K562 (cell line): ENCODE measurements around the gene DPCD. TPM values are rescaled to one million over a fixed set of nuclear protein-coding genes. Genes with fewer than 3 reads are reported as not detected.

Experiments used
- ATAC-seq: fragments of 200-7000 bp; cut with Tn5 transposase; 3 replicates; pipeline ENCODE4 v1.9.1; 2020; ENCODE audit warnings: moderate library complexity
- BruUV-seq: library from RNA; stranded (reverse); fragments of 400-500 nt; replicated peaks from 2 replicates; lab custom pipeline; 2021; lab: Mats Ljungman, UMichigan
- CTCF ChIA-PET: fragments of 300-600 bp; formaldehyde crosslinking; extraction: SDS; loops from one replicate; lab custom pipeline; 2021; ENCODE audit warnings: low intra/inter-chr PET ratio; lab: Yijun Ruan, JAX
- POLR2A ChIA-PET: fragments of 300-600, 350-650 bp; sonication (Branson Sonifier 250); formaldehyde crosslinking; extraction: SDS; loops from one replicate; lab custom pipeline; 2021; ENCODE audit warnings: antibody characterized with exemption, inconsistent platforms; lab: Yijun Ruan, JAX
- DNase-seq, 4 experiments: peaks; one replicate each; pipeline versions ENCODE4 v3.0.0 to v3.0.0-alpha.2; 2011 to 2018; ENCODE audit warnings: low spot score in 3 of 4, mixed read lengths in 3 of 4; ENCODE audit errors: extremely low read depth in 1 of 4
- FAIRE-seq: peaks from 2 replicates; lab custom pipeline; 2011; peaks lifted over from hg19 to GRCh38; lab: Jason Lieb, UNC
- H2AFZ ChIP-seq: 2 replicates; pipeline ENCODE4 v1.6.0; 2011; ENCODE audit warnings: low read depth, low read length, control low read depth, inconsistent platforms
- H3K27ac ChIP-seq: fragments of 200-600 bp; 3 replicates; pipeline ENCODE4 v1.8.0; 2011; ENCODE audit warnings: low read depth, mild to moderate bottlenecking, control low read depth, inconsistent platforms, low read length, moderate library complexity, mixed read lengths; ENCODE audit errors: extremely low read depth
- H3K27me3 ChIP-seq, 2 experiments: fragments of 300-600 bp in 1 of 2; 2 replicates in 1 of 2; 3 replicates in 1 of 2; pipeline versions ENCODE4 v1.6.0 to v1.8.0; 2011; ENCODE audit warnings: inconsistent platforms in 2 of 2, low read length in 2 of 2, mild to moderate bottlenecking in 1 of 2, mixed read lengths in 1 of 2, moderate library complexity in 1 of 2; ENCODE audit not compliant: control insufficient read depth in 2 of 2, insufficient read depth in 2 of 2
- H3K36me3 ChIP-seq: fragments of 300-600 bp; 3 replicates; pipeline ENCODE4 v1.8.0; 2011; ENCODE audit warnings: mild to moderate bottlenecking, low read length, inconsistent platforms; ENCODE audit not compliant: control insufficient read depth, insufficient read depth
- H3K4me1 ChIP-seq, 2 experiments: fragments of 200-600 bp in 1 of 2; replicated peaks in 1 of 2; 2 replicates in 1 of 2; 3 replicates in 1 of 2; pipeline versions ENCODE4 v1.5.1 to v1.8.0; 2011; ENCODE audit warnings: inconsistent platforms in 2 of 2, low read length in 2 of 2, mild to moderate bottlenecking in 1 of 2, mixed read lengths in 1 of 2, moderate library complexity in 1 of 2; ENCODE audit not compliant: control insufficient read depth in 2 of 2, insufficient read depth in 2 of 2
- H3K4me2 ChIP-seq: 2 replicates; pipeline ENCODE4 v1.6.1; 2011; ENCODE audit warnings: low read length, control low read depth, inconsistent platforms, mixed read lengths; ENCODE audit not compliant: insufficient read depth
- H3K4me3 ChIP-seq: fragments of 200-600 bp; sonication (generic), shearing (Covaris generic); 2 replicates; pipeline ENCODE4 v1.5.1; 2016; ENCODE audit warnings: control low read depth, inconsistent platforms
- H3K79me2 ChIP-seq: fragments of 200-600 bp; 3 replicates; pipeline ENCODE4 v1.8.0; 2011; ENCODE audit warnings: low read length, inconsistent platforms; ENCODE audit not compliant: control insufficient read depth, insufficient read depth
- H3K9ac ChIP-seq, 2 experiments: 2 replicates each; pipeline versions ENCODE4 v1.6.0 to v1.6.1; 2011; ENCODE audit warnings: low read depth in 2 of 2, low read length in 2 of 2, control low read depth in 1 of 2, inconsistent platforms in 1 of 2, mild to moderate bottlenecking in 1 of 2, mixed read lengths in 1 of 2; ENCODE audit not compliant: insufficient read depth in 1 of 2
- H3K9me1 ChIP-seq: one replicate; pipeline ENCODE4 v1.6.0; 2011; ENCODE audit warnings: inconsistent platforms, mild to moderate bottlenecking, low read length, moderate library complexity; ENCODE audit not compliant: control insufficient read depth, insufficient read depth
- H3K9me3 ChIP-seq: replicated peaks from 2 replicates; pipeline ENCODE4 v1.5.1; 2011; ENCODE audit warnings: low read depth, low read length, inconsistent platforms; ENCODE audit not compliant: control insufficient read depth, insufficient read depth
- H4K20me1 ChIP-seq: replicated peaks from 2 replicates; pipeline ENCODE4 v1.6.1; 2011; ENCODE audit warnings: low read length, inconsistent platforms, mixed read lengths; ENCODE audit not compliant: control insufficient read depth, insufficient read depth
- ARID2 ChIP-seq: fragments of 450-650 bp; IDR thresholded peaks from 2 replicates; pipeline ENCODE4 v1.6.1; 2017; ENCODE audit warnings: antibody characterized with exemption, mild to moderate bottlenecking
- DIDO1 ChIP-seq: fragments of 450-650 bp; IDR thresholded peaks from 2 replicates; pipeline ENCODE4 v1.6.1; 2016; ENCODE audit warnings: low read depth, missing biosample characterization, missing genetic modification characterization
- ETV6 ChIP-seq, 3 experiments: fragments of 150-350 bp in 1 of 3; sonication (generic) in 1 of 3; formaldehyde crosslinking in 1 of 3; IDR thresholded peaks; 2 replicates each; pipeline versions ENCODE4 v1.6.1 to v1.8.0; 2014 to 2022; ENCODE audit warnings: borderline replicate concordance in 2 of 3, low read depth in 2 of 3, antibody characterized with exemption in 1 of 3, low read length in 1 of 3, mild to moderate bottlenecking in 1 of 3, missing genetic modification reagents in 1 of 3
- MXI1 ChIP-seq: IDR thresholded peaks from 2 replicates; pipeline ENCODE4 v1.6.1; 2011; ENCODE audit warnings: low read depth, mild to moderate bottlenecking, improper control_type of control experiment, low read length
- NFE2 ChIP-seq: IDR thresholded peaks from 2 replicates; pipeline ENCODE4 v1.6.1; 2014; ENCODE audit warnings: antibody characterized with exemption, low read depth
- NR2F6 ChIP-seq: fragments of 450-650 bp; formaldehyde crosslinking; IDR thresholded peaks from 2 replicates; pipeline ENCODE4 v1.4.0; 2020; ENCODE audit warnings: mild to moderate bottlenecking
- PHTF2 ChIP-seq: fragments of 250-450 bp; sonication (Bioruptor Pico); IDR thresholded peaks from 2 replicates; pipeline ENCODE4 v1.5.0; 2021; ENCODE audit warnings: mild to moderate bottlenecking
- RBM25 ChIP-seq: fragments of 200-400 bp; formaldehyde crosslinking; IDR thresholded peaks from 2 replicates; pipeline ENCODE4 v1.6.1; 2018; ENCODE audit warnings: low read length, low read depth, moderate library complexity; ENCODE audit not compliant: severe bottlenecking
- SMARCB1 ChIP-seq: IDR thresholded peaks from 2 replicates; pipeline ENCODE4 v1.6.1; 2011; ENCODE audit warnings: improper control_type of control experiment, low read depth; ENCODE audit not compliant: insufficient read length
- SPI1 ChIP-seq: IDR thresholded peaks from 2 replicates; pipeline ENCODE4 v1.6.1; 2011; ENCODE audit warnings: low read depth, low read length, control low read depth, borderline replicate concordance
- SRSF7 ChIP-seq: fragments of 200-400 bp; formaldehyde crosslinking; optimal IDR thresholded peaks from 2 replicates; pipeline ENCODE3; 2017; ENCODE audit warnings: mild to moderate bottlenecking, low read depth, low read length
- STAG1 ChIP-seq: sonication (generic); formaldehyde crosslinking; IDR thresholded peaks from 2 replicates; pipeline ENCODE4 v1.5.0; 2020; ENCODE audit warnings: missing genetic modification reagents, borderline replicate concordance
- ZNF431 ChIP-seq: sonication (generic); formaldehyde crosslinking; IDR thresholded peaks from 2 replicates; pipeline ENCODE4 v1.8.0; 2022; ENCODE audit warnings: mild to moderate bottlenecking, missing genetic modification reagents
- WGBS: fragments of 100-300 bp; shearing (Covaris generic); methylation state at CpG from one replicate; pipeline ENCODE4 v1.1.6; 2016; ENCODE audit warnings: low coverage, mixed read lengths; ENCODE audit not compliant: insufficient coverage; ENCODE audit errors: missing lambda C conversion rate; 5-methylcytosine and 5-hydroxymethylcytosine counted together
- in situ Hi-C: fragments of 300-500 bp; cut with MboI; formaldehyde crosslinking; loops from 4 replicates; pipeline ENCODE4 v1.15.0; 2018; ENCODE audit warnings: inconsistent platforms, mixed read lengths
- intact Hi-C: fragments of 100-400 bp; cut with micrococcal nuclease; formaldehyde crosslinking; loops from 2 replicates; pipeline ENCODE4 v1.14.2; 2022
- polyA plus RNA-seq, 8 experiments: library from polyadenylated mRNA; depleted of rRNA in 4 of 8; stranded (reverse) in 5 of 8; unstranded in 3 of 8; fragments of >200 nt; fragmentation: Nextera tagmentation in 2 of 8; fragmentation: Illumina TruSeq in 1 of 8; extraction: Ambion mirVana in 2 of 8; extraction: Trizol in 1 of 8; gene quantifications; 2 replicates each; pipeline versions ENCODE4 v1.2.1 to v1.2.3, GENCODE V29; 2011 to 2014; ENCODE audit warnings: inconsistent platforms in 1 of 8, missing spikeins in 1 of 8
- total RNA-seq, 7 experiments: library from RNA; depleted of rRNA in 6 of 7; stranded (reverse); fragments of >200 nt in 6 of 7; fragmentation: Illumina TruSeq in 2 of 7; extraction: Trizol in 2 of 7; gene quantifications; 2 replicates each; pipeline versions ENCODE4 v1.2.1 to v1.2.3, GENCODE V29; 2011 to 2021; ENCODE audit warnings: low replicate concordance in 1 of 7

DPCD gene
- total and polyA plus RNA-seq, 9 of the 15 experiments (the other 6 are each of a cell fraction or from before 2014, with no cell fraction given), result 12.1 to 45.2 (median 20.0) TPM

DNA sequence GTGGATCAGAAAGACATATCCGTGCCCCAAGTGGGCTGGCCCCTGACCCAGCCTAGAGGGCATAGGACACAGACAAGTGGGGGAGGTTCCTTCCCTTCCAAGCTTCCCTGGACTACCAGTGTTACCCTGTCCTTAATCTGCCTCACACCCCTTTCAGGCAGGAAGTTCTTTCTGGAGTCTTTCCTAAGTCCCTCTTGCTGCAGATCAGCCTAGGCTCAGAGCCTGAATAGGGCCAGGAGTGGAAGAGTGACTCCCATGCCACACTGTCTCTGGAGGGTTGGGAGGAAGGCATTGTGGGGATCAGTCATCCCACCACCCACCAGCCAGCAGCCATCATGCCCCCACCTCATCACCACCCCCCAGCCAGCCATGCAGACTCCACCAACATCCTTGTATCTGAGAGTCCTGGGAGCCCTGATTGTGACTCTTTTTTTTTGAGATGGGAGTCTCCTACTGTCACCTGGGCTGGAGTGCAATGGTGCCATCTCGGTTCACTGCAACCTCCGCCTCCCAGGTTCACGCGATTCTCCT lies 22.7 kb upstream of the DPCD start:
- ATAC-seq, result no peak
- intact Hi-C loops, result loop anchor here (5.0 kb wide), 1 partner anchor 353 kb away; no protein-coding TSS in a partner anchor
- CTCF ChIA-PET, result no interaction called here

DNA sequence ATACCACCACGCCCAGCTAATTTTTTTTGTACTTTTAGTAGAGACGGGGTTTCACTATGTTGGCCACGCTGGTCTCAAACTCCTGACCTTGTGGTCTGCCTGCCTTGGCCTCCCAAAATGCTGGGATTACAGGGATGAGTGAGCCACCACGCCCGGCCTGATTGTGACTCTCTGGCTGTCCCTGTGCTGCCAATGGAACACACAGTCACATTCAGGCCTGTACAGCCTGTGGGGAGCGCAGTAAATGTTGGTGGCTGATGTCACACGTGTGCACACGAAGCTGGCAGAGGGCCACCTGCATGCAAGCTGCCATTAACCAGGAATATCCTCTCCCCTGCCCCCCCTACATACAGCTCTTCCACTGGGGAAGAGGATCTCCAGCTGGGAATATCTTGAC lies 22.2 kb upstream of the DPCD start:
- ChIA-PET CTCF (no interaction called here), POLR2A (interaction anchor here (0.9 kb wide), 1 partner anchor 11 kb away, joined by 4 read pairs; no protein-coding TSS in a partner anchor)
- WGBS, result 61% methylated on average over 7 of the region's 8 CpGs
- peak overlapping the region; percentile 86 for H2AFZ ChIP-seq
- H3K4me3 ChIP-seq, result no peak overlapping the region
- no peaks in the 10 kb centered on the region for H3K79me2 ChIP-seq
- no peaks in the 10 kb centered on the region for H3K9me1 ChIP-seq
- no TSS peak for BruUV-seq
- in situ Hi-C loops (loop anchor here (5.0 kb wide), 1 partner anchor 264 kb away; no protein-coding TSS in a partner anchor), intact Hi-C loops (loop anchor here (1.0 to 5.0 kb wide), 2 partner anchors 71 to 354 kb away; no protein-coding TSS in a partner anchor)
- H3K27ac ChIP-seq, result no peak overlapping the region
- H3K36me3 ChIP-seq, result no peaks in the 10 kb centered on the region
- peak overlapping the region in 1 of 2 experiments; percentile 82; a peak in 2 of 4 replicates for H3K9ac ChIP-seq
- TF ChIP-seq SPI1 (no peak), DIDO1 (tag) (no peak), ARID2 (no peak), NR2F6 (CRISPR knock-in tag) (no peak), NFE2 (no peak), ZNF431 (CRISPR knock-in tag) (no peak), SMARCB1 (no peak), STAG1 (CRISPR knock-in tag) (no peak), ETV6 (IDR thresholded peaks at IDR 0.05; ENCODE audit: borderline replicate concordance in 1 of 2, low read depth in 2 of 2, low read length in 1 of 2) (no peak), ETV6 (CRISPR knock-in tag; IDR thresholded peaks at IDR 0.05; ENCODE audit: borderline replicate concordance) (no peak), PHTF2 (CRISPR knock-in tag) (no peak), SRSF7 (no peak)
- ATAC-seq (no peak), FAIRE-seq (no peak), DNase-seq (no peak)
- no peaks in the 10 kb centered on the region for H4K20me1 ChIP-seq
- H3K4me2 ChIP-seq, result peak overlapping the region; percentile 66
- H3K27me3 ChIP-seq, result no peaks in the 10 kb centered on the region
- H3K9me3 ChIP-seq, result no peaks in the 10 kb centered on the region
- peaks cover 13 to 35% of the 10 kb centered on the region in 2 experiments; a peak in 4 of 5 replicates for H3K4me1 ChIP-seq

More for the DNA sequence above, 22.7 kb upstream of the DPCD start:
- no peak overlapping the region for H2AFZ ChIP-seq
- H3K9ac ChIP-seq, result no peak overlapping the region
- FAIRE-seq (no peak), DNase-seq (no peak)
- H3K27ac ChIP-seq, result no peak overlapping the region
- no peak overlapping the region for H3K4me2 ChIP-seq
- no peaks in the 10 kb centered on the region for H4K20me1 ChIP-seq
- no peaks in the 10 kb centered on the region for H3K36me3 ChIP-seq
- POLR2A ChIA-PET, result interaction anchor here (0.9 kb wide), 1 partner anchor 12 kb away, joined by 4 read pairs; no protein-coding TSS in a partner anchor
- TF ChIP-seq RBM25 (peak; percentile 47), MXI1 (no peak)
- no peaks in the 10 kb centered on the region for H3K27me3 ChIP-seq
- no peaks in the 10 kb centered on the region for H3K79me2 ChIP-seq
- H3K4me1 ChIP-seq, result peaks cover 13 to 32% of the 10 kb centered on the region in 2 experiments; a peak in 4 of 5 replicates
- in situ Hi-C loops, result loop anchor here (5.0 kb wide), 1 partner anchor 263 kb away; no protein-coding TSS in a partner anchor
- WGBS, result 61% methylated on average over 5 of the region's 5 CpGs
- H3K4me3 ChIP-seq, result no peak overlapping the region
- no peaks in the 10 kb centered on the region for H3K9me3 ChIP-seq
- no TSS peak for BruUV-seq
- H3K9me1 ChIP-seq, result no peaks in the 10 kb centered on the region
